Heart right ventricle (tissue), 16 donors: ENCODE data around the gene PRF1. TPM values are rescaled to one million over a fixed set of nuclear protein-coding genes. Genes with fewer than 3 reads are reported as not detected.

Experiments used
- ATAC-seq, 8 donors: fragments of 200-7000 bp; cut with Tn5 transposase; one replicate each; pipeline ENCODE4 v1.9.1; 2020; ENCODE audit warnings: mild to moderate bottlenecking in 8 of 8, moderate library complexity in 8 of 8, moderate number of reproducible peaks in 1 of 8
- DNase-seq, 2 donors: peaks; one replicate each; pipeline ENCODE4 v3.0.0-alpha.2; 2020
- H3K27ac ChIP-seq, 10 donors: fragments of 200-600 bp; sonication (generic) in 2 of 10; one replicate each; pipeline versions ENCODE4 v1.5.0 to v1.8.0; 2020 to 2022; ENCODE audit warnings: mild to moderate bottlenecking in 3 of 10
- H3K27me3 ChIP-seq, 7 donors: fragments of 200-600 bp; one replicate each; pipeline ENCODE4 v1.8.0; 2021 to 2022; ENCODE audit warnings: mild to moderate bottlenecking in 2 of 7
- H3K36me3 ChIP-seq, 9 donors: fragments of 200-600 bp; sonication (generic) in 1 of 9; one replicate each; pipeline versions ENCODE4 v1.5.0 to v1.8.0; 2020 to 2022; ENCODE audit warnings: mild to moderate bottlenecking in 2 of 9
- H3K4me1 ChIP-seq, 9 donors: fragments of 200-600 bp; sonication (generic) in 1 of 9; one replicate each; pipeline versions ENCODE4 v1.5.0 to v1.8.0; 2020 to 2022; ENCODE audit warnings: mild to moderate bottlenecking in 4 of 9
- H3K4me3 ChIP-seq, 10 donors: fragments of 200-600 bp; sonication (generic) in 2 of 10; one replicate each; pipeline versions ENCODE4 v1.5.0 to v1.8.0; 2020 to 2022; ENCODE audit warnings: mild to moderate bottlenecking in 7 of 10, moderate library complexity in 2 of 10
- H3K9me3 ChIP-seq, 11 donors: fragments of 200-600 bp in 10 of 11; sonication (generic) in 2 of 11; one replicate each; pipeline versions ENCODE4 v1.5.0 to v1.8.0; 2013 to 2022; ENCODE audit warnings: mild to moderate bottlenecking in 2 of 11, control low read depth in 1 of 11, moderate library complexity in 1 of 11
- CTCF ChIP-seq, 9 donors: fragments of 200-600 bp; sonication (generic) in 2 of 9; IDR thresholded peaks; one replicate each; pipeline versions ENCODE4 v1.5.0 to v1.8.0; 2021 to 2022; ENCODE audit warnings: antibody characterized with exemption in 9 of 9, mild to moderate bottlenecking in 5 of 9, moderate library complexity in 1 of 9
- WGBS, 2 donors: extraction: QIAGEN DNeasy Blood & Tissue Kit; methylation state at CpG; one replicate each; pipeline ENCODE4 v1.1.7; 2013; ENCODE audit warnings: inconsistent platforms in 1 of 2; 5-methylcytosine and 5-hydroxymethylcytosine counted together
- intact Hi-C, 10 donors: fragments of 100-400 bp; cut with DNase I; formaldehyde crosslinking; loops; one replicate each; pipeline versions ENCODE4 v1.11.1 to v1.14.2; 2022
- long read RNA-seq, 3 donors: library from polyadenylated mRNA; unstranded; transcript quantifications; one replicate each; pipeline ENCODE4 v2.0.0, GENCODE V29; 2020 to 2021
- polyA plus RNA-seq, 2 donors: library from polyadenylated mRNA; stranded (reverse); fragments of 200-250 nt; gene quantifications; one replicate each; pipeline ENCODE4 v1.2.3, GENCODE V29; 2013
- total RNA-seq, 10 donors: library from RNA; stranded (reverse); fragmentation: NEBNext Ultra II Directional in 3 of 10; extraction: Animal tissue kit (Norgen Biotek cat#: 25700) in 3 of 10; gene quantifications; one replicate each; pipeline versions ENCODE4 v1.2.1 to v1.2.4, GENCODE V29; 2021 to 2023
- donor health status: Arrhythmogenic right ventricular cardiomyopathy.
- donor health status: ischemic (EF 13 %, LVEDD 7.1; RV severe dilation, severe dysfunction).
- donor health status: healthy with polysubstance abuse.
- donor health status: DM: no; HTN: yes; CAD: no.
- donor health status: DM: no; HTN: no; CAD: no.
- donor health status: ischemic (EF 25% LVEDD 6.9; RV normal size, moderate dysfunction).
- donor health status: ischemic (EF 25% LVEDD 5.7; RV mildly dilated, moderate dysfunction).
- donor health status: healthy.
- donor health status: DM: yes; HTN: yes; CAD: no.
- donor health status: Ischemic cardiomyopathy.
- donor health status: ischemic (EF 35%, LVEDD 5.7; RV mildly dilated, moderate dysfunction).
- donor health status: nonischemic (EF 11% LVEDD 7.7; RV severe dilation, severe dysfunction).
- donor health status: DM: yes; HTN: yes; CAD: no.
- donor health status: PGD.
- donor health status: ischemic (EF 29% LVEDD 5.4; RV normal size, mild dysfunction).
- donor health status: nonischemic (EF 23%, LVEDD 6.1; RV moderate dilation, normal function).

Gene PRF1
- total RNA-seq (10 to 100 TPM in 1 of 10 donors, 1 to 10 TPM in 5, under 1 TPM in 4; 0.33 to 13.8 (median 1.2) TPM), polyA plus RNA-seq (1 to 10 TPM in 1 of 2 donors, under 1 TPM in 1; 0.61 to 1.5 TPM)
- long read RNA-seq, donor 1, partial matches to known transcripts, result 1 of 4 reads
- long read RNA-seq, donor 1, other reads (novel, unspliced or antisense), result 0 of 4 reads
- long read RNA-seq, donor 2, partial matches to known transcripts, result 1 of 4 reads
- long read RNA-seq, donor 2, other reads (novel, unspliced or antisense), result 0 of 4 reads
- long read RNA-seq, donor 3, partial matches to known transcripts, result 0 of 1 reads
- long read RNA-seq, donor 3, other reads (novel, unspliced or antisense), result 0 of 1 reads

- Histone ChIP-seq H3K4me3 (peak within 1 kb of the TSS in 1 of 10 donors; percentile 50), H3K27ac (peak within 1 kb of the TSS in 1 of 10 donors; percentile 84), H3K36me3 (no peaks in the 10 kb centered on the region), H3K9me3 (no peaks in the 10 kb centered on the region), H3K27me3 (no peaks in the 10 kb centered on the region), H3K4me1 (no peaks in the 10 kb centered on the region)
- TF ChIP-seq CTCF (IDR thresholded peaks at IDR 0.05), result no peak
- intact Hi-C loops, result no loop called here
- DNase-seq (peak in 1 of 2 donors; percentile 42), ATAC-seq (peak in 7 of 8 donors; percentile 24 to 52 (median 39))
- 90 to 93% methylated on average over 21 of the region's 21 CpGs for WGBS, 2 donors
Measured at GRCh38 chr10:70602665-70603448, at the start of gene PRF1. TSS of gene PRF1 (minus strand) at chr10:70602741. CDS start at chr10:70600902, 1,839 bp downstream.

GRCh38 chr10:70651661-70652060, 49.1 kb upstream of the PRF1 start:
- intact Hi-C loops, result no loop called here
- H3K4me1 ChIP-seq, result peaks cover 4 to 23% (median 17%) of the 10 kb centered on the region in 9 donors
- H3K9me3 ChIP-seq, result peaks cover 0 to 19% (median 0%) of the 10 kb centered on the region in 11 donors
- no peaks in the 10 kb centered on the region for H3K36me3 ChIP-seq
- no peak overlapping the region for H3K4me3 ChIP-seq
- no peak overlapping the region for H3K27ac ChIP-seq
- ATAC-seq (no peak), DNase-seq (no peak)
- no peaks in the 10 kb centered on the region for H3K27me3 ChIP-seq
- no peak for TF ChIP-seq CTCF (IDR thresholded peaks at IDR 0.05)
- WGBS, 2 donors, result 98 to 99% methylated on average over 5 of the region's 5 CpGs

GRCh38 chr10:70650718-70651117, 48.2 kb upstream of the PRF1 start:
- H3K36me3 ChIP-seq, result no peaks in the 10 kb centered on the region
- H3K9me3 ChIP-seq, result peaks cover 0 to 19% (median 0%) of the 10 kb centered on the region in 11 donors
- no peaks in the 10 kb centered on the region for H3K27me3 ChIP-seq
- intact Hi-C loops, result no loop called here
- no peak for DNase-seq
- no peak overlapping the region for H3K27ac ChIP-seq
- H3K4me1 ChIP-seq, result peaks cover 4 to 19% (median 14%) of the 10 kb centered on the region in 9 donors
- 97% methylated on average over 3 of the region's 3 CpGs for WGBS, 2 donors
- H3K4me3 ChIP-seq, result no peak overlapping the region
- no peak for ATAC-seq
- no peak for TF ChIP-seq CTCF (IDR thresholded peaks at IDR 0.05)

- peaks cover 4 to 19% (median 14%) of the 10 kb centered on the region in 9 donors for H3K4me1 ChIP-seq
- intact Hi-C loops, result no loop called here
- no peak for DNase-seq
- ATAC-seq, result no peak
- no peak overlapping the region for H3K4me3 ChIP-seq
- WGBS, 2 donors, result 82 to 93% methylated on average over 3 of the region's 3 CpGs
- no peaks in the 10 kb centered on the region for H3K27me3 ChIP-seq
- H3K9me3 ChIP-seq, result peaks cover 0 to 19% (median 0%) of the 10 kb centered on the region in 11 donors
- no peak for TF ChIP-seq CTCF (IDR thresholded peaks at IDR 0.05)
- H3K27ac ChIP-seq, result no peak overlapping the region
- H3K36me3 ChIP-seq, result no peaks in the 10 kb centered on the region
Measured at GRCh38 chr10:70650104-70650503, 47.6 kb upstream of the PRF1 start.
